ENCODE results near the gene ERN2.

DNA sequence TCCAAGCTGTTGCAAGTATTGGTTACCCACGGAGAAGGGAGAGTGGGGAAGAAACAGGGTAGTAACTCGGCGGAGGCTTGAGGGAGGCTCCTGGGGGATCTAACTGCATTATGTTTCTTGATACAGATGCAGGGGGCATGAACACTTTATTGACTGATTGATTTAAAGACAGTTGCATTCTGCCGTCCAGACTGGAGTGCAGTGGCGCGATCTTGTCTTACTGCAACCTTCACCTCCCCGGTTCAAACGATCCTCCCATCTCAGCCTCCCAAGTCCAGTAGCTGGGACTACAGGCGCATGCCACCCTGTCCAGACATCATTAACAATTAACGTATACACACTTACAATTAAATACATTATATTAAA is 15.1 kb upstream of the ERN2 start:
- TF ChIP-seq, protein P1, sequence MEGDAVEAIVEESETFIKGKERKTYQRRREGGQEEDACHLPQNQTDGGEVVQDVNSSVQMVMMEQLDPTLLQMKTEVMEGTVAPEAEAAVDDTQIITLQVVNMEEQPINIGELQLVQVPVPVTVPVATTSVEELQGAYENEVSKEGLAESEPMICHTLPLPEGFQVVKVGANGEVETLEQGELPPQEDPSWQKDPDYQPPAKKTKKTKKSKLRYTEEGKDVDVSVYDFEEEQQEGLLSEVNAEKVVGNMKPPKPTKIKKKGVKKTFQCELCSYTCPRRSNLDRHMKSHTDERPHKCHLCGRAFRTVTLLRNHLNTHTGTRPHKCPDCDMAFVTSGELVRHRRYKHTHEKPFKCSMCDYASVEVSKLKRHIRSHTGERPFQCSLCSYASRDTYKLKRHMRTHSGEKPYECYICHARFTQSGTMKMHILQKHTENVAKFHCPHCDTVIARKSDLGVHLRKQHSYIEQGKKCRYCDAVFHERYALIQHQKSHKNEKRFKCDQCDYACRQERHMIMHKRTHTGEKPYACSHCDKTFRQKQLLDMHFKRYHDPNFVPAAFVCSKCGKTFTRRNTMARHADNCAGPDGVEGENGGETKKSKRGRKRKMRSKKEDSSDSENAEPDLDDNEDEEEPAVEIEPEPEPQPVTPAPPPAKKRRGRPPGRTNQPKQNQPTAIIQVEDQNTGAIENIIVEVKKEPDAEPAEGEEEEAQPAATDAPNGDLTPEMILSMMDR (IDR thresholded peaks at IDR 0.05; ENCODE audit: poor library complexity), result no peak
- TF ChIP-seq EZH2 (IDR thresholded peaks at IDR 0.05; ENCODE audit: borderline replicate concordance), result no peak
- TF ChIP-seq EZH2phosphoT487 (IDR thresholded peaks at IDR 0.05; ENCODE audit: low read depth, severe bottlenecking, unreplicated experiment), result no peak

Measured in hepatocyte (in vitro differentiated cells).